ENCODE results near the gene JAZF1.

DNA sequence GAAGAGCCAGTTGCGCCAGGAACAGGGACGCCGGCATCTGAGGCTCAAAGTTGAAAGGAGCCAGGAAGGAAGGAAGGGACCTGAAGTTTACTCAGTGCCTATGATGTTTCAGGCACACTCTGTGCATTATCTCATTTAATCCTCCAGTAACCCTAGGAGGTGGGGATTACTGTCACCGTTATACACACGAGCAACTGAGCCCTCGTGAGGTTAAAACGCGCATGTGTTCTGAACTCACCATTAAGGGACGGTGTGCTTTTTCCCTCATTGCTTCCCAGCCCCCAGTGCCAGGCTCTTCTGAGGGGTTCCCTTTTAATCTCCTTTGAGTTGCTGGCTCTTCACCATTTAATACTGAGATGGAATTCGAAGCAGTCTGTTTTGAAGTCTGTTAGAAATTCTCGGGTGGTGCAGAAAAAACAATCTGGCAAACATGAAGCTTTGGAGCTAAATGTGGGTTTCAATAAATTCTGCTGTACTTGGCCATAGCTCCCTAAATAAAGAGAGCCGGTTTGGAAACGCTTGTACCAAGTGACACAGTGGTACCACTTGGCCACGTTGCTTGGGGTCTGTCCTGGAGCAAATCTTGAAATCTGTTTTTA lies 338.4 kb downstream of the JAZF1 start:
- TF ChIP-seq, protein P1, sequence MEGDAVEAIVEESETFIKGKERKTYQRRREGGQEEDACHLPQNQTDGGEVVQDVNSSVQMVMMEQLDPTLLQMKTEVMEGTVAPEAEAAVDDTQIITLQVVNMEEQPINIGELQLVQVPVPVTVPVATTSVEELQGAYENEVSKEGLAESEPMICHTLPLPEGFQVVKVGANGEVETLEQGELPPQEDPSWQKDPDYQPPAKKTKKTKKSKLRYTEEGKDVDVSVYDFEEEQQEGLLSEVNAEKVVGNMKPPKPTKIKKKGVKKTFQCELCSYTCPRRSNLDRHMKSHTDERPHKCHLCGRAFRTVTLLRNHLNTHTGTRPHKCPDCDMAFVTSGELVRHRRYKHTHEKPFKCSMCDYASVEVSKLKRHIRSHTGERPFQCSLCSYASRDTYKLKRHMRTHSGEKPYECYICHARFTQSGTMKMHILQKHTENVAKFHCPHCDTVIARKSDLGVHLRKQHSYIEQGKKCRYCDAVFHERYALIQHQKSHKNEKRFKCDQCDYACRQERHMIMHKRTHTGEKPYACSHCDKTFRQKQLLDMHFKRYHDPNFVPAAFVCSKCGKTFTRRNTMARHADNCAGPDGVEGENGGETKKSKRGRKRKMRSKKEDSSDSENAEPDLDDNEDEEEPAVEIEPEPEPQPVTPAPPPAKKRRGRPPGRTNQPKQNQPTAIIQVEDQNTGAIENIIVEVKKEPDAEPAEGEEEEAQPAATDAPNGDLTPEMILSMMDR (IDR thresholded peaks at IDR 0.05) = no peak
- no peak for TF ChIP-seq POLR2A (IDR thresholded peaks at IDR 0.05)
